Left lung (tissue), 10 donors: ENCODE data around the gene TMPRSS12. TPM values are rescaled to one million over a fixed set of nuclear protein-coding genes. Genes with fewer than 3 reads are reported as not detected.
A peak's percentile ranks its signal among the peaks of the same experiment; 100 is the strongest.
"Not testable (repeated sequence)": the region's sequence is repeated elsewhere in the genome, so short reads cannot be mapped to it uniquely, and the experiment has no call there.

Experiments
- ATAC-seq: fragments of 200-7000 bp; cut with Tn5 transposase; one replicate; pipeline ENCODE4 v1.9.1; 2020; ENCODE audit warnings: moderate library complexity
- DNase-seq, 4 donors: peaks; one replicate each; pipeline ENCODE4 v3.0.0-alpha.2; 2013 to 2020
- H3K27ac ChIP-seq, 2 donors: fragments of 200-600 bp; sonication (generic) in 1 of 2; one replicate each; pipeline versions ENCODE4 v1.5.0 to v1.8.0; 2020 to 2021
- H3K27me3 ChIP-seq, 2 donors: fragments of 200-600 bp; sonication (generic) in 1 of 2; one replicate each; pipeline versions ENCODE4 v1.5.0 to v1.8.0; 2020 to 2021
- H3K36me3 ChIP-seq, 2 donors: fragments of 200-600 bp; sonication (generic) in 1 of 2; one replicate each; pipeline versions ENCODE4 v1.5.0 to v1.8.0; 2020 to 2021
- H3K4me1 ChIP-seq, 2 donors: fragments of 200-600 bp; one replicate each; pipeline ENCODE4 v1.8.0; 2021
- H3K4me3 ChIP-seq, 2 donors: fragments of 200-600 bp; sonication (generic) in 1 of 2; one replicate each; pipeline versions ENCODE4 v1.5.0 to v1.8.0; 2020 to 2021; ENCODE audit warnings: mild to moderate bottlenecking in 1 of 2
- H3K9me3 ChIP-seq, 2 donors: fragments of 200-600 bp; sonication (generic) in 1 of 2; one replicate each; pipeline versions ENCODE4 v1.5.0 to v1.8.0; 2020 to 2021
- intact Hi-C, 2 donors: fragments of 100-400 bp; cut with DNase I; formaldehyde crosslinking; loops; one replicate each; pipeline versions ENCODE4 v1.11.2 to v1.14.2; 2022
- polyA plus RNA-seq, 6 donors: library from polyadenylated mRNA; unstranded; fragments of 120-200 nt; gene quantifications; one replicate each; pipeline ENCODE4 v1.2.1, GENCODE V29; 2013; ENCODE audit not compliant: insufficient read length in 6 of 6
- total RNA-seq, 2 donors: library from RNA; stranded (reverse); fragmentation: NEBNext Ultra II Directional; extraction: Animal tissue kit (Norgen Biotek cat#: 25700); gene quantifications; one replicate each; pipeline ENCODE4 v1.2.1, GENCODE V29; 2021
- TF ChIP-seq, protein P1 (sequence below), 2 donors: fragments of 200-600 bp; sonication (generic) in 1 of 2; IDR thresholded peaks; one replicate each; pipeline versions ENCODE4 v1.5.0 to v1.8.0; 2021; ENCODE audit warnings: antibody characterized with exemption in 2 of 2
- donor health status: DM: no; HTN: yes; CAD: no.
- donor health status: DM: no; HTN: no; CAD: no.

TMPRSS12 gene
- total and polyA plus RNA-seq, 8 donors: 0.06 to 0.12 (median 0.08) TPM; not detected in 4

DNA sequence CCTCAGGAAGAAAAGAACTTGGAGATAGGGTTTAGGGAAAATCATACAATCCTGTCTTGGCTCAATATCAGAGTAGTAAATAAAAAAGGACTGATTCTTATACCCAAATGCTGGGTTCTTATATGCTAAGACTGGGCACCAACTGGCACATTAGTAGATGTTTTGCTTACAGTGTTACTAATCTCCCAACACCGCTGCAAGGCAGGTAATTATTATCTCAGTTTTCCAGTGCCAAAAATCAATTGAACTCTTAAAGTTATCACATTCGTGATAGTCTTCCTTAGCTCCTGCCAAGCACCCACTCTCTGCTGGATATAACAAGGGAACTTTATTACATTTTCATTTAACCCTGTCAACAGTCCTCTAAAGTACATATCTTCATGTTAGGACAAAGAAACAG, 84.6 kb downstream of the TMPRSS12 start:
- TF ChIP-seq, protein P1, sequence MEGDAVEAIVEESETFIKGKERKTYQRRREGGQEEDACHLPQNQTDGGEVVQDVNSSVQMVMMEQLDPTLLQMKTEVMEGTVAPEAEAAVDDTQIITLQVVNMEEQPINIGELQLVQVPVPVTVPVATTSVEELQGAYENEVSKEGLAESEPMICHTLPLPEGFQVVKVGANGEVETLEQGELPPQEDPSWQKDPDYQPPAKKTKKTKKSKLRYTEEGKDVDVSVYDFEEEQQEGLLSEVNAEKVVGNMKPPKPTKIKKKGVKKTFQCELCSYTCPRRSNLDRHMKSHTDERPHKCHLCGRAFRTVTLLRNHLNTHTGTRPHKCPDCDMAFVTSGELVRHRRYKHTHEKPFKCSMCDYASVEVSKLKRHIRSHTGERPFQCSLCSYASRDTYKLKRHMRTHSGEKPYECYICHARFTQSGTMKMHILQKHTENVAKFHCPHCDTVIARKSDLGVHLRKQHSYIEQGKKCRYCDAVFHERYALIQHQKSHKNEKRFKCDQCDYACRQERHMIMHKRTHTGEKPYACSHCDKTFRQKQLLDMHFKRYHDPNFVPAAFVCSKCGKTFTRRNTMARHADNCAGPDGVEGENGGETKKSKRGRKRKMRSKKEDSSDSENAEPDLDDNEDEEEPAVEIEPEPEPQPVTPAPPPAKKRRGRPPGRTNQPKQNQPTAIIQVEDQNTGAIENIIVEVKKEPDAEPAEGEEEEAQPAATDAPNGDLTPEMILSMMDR (IDR thresholded peaks at IDR 0.05): no peak
- Histone ChIP-seq H3K27ac (peak overlapping the region; percentile 89 to 92), H3K36me3 (peaks cover 0 to 23% of the 10 kb centered on the region in 2 donors), H3K9me3 (no peaks in the 10 kb centered on the region), H3K4me3 (peak overlapping the region; percentile 54 to 78), H3K27me3 (no peaks in the 10 kb centered on the region), H3K4me1 (peaks cover 18 to 76% of the 10 kb centered on the region in 2 donors)
- intact Hi-C loops: no loop called here
- ATAC-seq (no peak), DNase-seq (no peak)

DNA sequence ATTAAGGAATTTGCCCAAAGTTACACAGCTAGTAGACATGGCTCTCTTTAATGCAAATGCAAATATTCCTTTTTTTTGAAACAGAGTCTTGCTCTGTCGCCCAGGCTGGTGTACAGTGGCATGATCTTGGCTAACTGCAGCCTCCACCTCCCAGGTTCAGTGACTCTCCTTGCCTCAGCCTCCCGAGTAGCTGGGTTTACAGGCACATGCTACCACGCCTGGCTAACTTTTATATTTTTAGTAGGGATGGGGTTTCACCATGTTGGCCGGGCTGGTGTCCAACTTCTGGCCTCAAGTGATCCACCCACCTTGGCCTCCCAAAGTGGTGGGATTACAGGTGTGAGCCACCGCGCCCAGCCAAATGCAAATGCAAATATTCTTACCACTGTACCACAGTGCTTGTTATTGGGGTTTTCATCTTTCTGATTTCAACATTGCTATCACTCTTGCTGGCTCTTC, 85.1 kb downstream of the TMPRSS12 start:
- H3K4me3 ChIP-seq: peak overlapping the region; percentile 54 to 78
- TF ChIP-seq, protein P1 (IDR thresholded peaks at IDR 0.05): no peak
- DNase-seq (no peak), ATAC-seq (no peak)
- no peaks in the 10 kb centered on the region for H3K27me3 ChIP-seq
- H3K9me3 ChIP-seq: no peaks in the 10 kb centered on the region
- intact Hi-C loops: no loop called here
- H3K4me1 ChIP-seq: peaks cover 14 to 76% of the 10 kb centered on the region in 2 donors
- H3K36me3 ChIP-seq: peaks cover 0 to 23% of the 10 kb centered on the region in 2 donors
- H3K27ac ChIP-seq: peak overlapping the region; percentile 89 to 92

DNA sequence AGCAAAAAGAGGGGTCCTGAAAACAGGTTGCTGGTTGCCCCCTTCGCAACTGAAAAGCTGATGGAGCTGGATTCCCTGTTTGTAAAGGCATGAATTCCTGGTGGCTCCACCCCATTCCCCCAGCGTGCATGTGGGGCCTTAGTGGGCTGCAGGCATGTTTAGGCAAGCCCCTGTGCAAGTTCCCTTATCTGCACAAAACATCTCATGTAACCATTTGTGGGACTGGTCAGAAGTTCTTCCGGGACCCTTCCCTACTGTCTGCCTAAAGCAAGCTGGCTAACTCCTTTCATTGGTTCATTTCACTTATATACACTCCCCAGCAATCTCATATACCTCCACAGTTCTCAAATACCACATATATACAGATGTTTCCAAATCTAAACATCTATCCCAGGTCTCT, 85.7 kb downstream of the TMPRSS12 start:
- H3K4me3 ChIP-seq: peak overlapping the region; percentile 54 to 78
- TF ChIP-seq, protein P1 (IDR thresholded peaks at IDR 0.05): no peak
- H3K9me3 ChIP-seq: no peaks in the 10 kb centered on the region
- no peaks in the 10 kb centered on the region for H3K27me3 ChIP-seq
- H3K4me1 ChIP-seq: peaks cover 17 to 76% of the 10 kb centered on the region in 2 donors
- intact Hi-C loops: no loop called here
- peaks cover 0 to 23% of the 10 kb centered on the region in 2 donors for H3K36me3 ChIP-seq
- no peak for DNase-seq
- peak overlapping the region in 1 of 2 donors; percentile 92 for H3K27ac ChIP-seq
- no peak for ATAC-seq

DNA sequence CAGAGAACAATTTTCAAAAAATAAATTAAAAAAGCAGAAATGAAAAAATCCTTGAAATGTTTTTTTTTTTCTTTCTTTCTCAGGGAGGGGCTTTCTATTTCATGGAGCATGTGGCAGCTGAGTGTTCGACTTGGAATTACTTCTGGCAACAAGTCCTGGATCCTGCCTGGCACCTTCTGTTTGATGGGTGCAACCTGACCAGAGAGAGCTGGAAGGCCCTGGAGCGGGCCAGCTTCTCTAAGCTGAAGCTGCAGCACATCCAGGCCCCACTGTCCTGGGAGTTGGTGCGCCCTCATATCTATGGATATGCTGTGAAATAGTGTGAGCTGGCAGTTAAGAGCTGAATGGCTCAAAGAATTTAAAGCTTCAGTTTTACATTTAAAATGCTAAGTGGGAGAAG, 87.1 kb downstream of the TMPRSS12 start:
- H3K4me1 ChIP-seq: peaks cover 22 to 82% of the 10 kb centered on the region in 2 donors
- no peak overlapping the region for H3K4me3 ChIP-seq
- H3K36me3 ChIP-seq: peaks cover 0 to 23% of the 10 kb centered on the region in 2 donors
- no peak overlapping the region for H3K27ac ChIP-seq
- TF ChIP-seq, protein P1 (IDR thresholded peaks at IDR 0.05): no peak
- no peaks in the 10 kb centered on the region for H3K9me3 ChIP-seq
- H3K27me3 ChIP-seq: no peaks in the 10 kb centered on the region
- no peak for DNase-seq
- no peak for ATAC-seq
- intact Hi-C loops: no loop called here

DNA sequence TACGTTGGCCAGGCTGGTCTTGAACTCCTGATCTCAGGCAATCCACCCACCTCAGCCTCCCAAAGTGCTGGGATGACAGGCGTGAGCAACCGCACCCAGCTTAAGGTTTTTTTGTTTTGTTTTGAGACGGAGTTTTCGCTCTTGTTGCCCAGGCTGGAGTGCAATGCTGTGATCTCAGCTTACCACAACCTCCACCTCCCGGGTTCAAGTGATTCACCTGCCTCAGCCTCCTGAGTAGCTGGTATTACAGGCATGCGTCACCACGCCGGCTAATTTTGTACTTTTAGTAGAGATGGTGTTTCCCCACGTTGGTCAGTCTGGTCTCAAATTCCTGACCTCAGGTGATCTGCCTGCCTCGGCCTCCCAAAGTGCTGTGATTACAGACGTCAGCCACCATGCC, 87.8 kb downstream of the TMPRSS12 start:
- Histone ChIP-seq H3K4me1 (peaks cover 27 to 88% of the 10 kb centered on the region in 2 donors), H3K36me3 (peaks cover 0 to 23% of the 10 kb centered on the region in 2 donors)
- H3K27ac ChIP-seq, H3K4me3 ChIP-seq, intact Hi-C loops, H3K27me3 ChIP-seq, H3K9me3 ChIP-seq, DNase-seq, ATAC-seq: not testable (repeated sequence)

DNA sequence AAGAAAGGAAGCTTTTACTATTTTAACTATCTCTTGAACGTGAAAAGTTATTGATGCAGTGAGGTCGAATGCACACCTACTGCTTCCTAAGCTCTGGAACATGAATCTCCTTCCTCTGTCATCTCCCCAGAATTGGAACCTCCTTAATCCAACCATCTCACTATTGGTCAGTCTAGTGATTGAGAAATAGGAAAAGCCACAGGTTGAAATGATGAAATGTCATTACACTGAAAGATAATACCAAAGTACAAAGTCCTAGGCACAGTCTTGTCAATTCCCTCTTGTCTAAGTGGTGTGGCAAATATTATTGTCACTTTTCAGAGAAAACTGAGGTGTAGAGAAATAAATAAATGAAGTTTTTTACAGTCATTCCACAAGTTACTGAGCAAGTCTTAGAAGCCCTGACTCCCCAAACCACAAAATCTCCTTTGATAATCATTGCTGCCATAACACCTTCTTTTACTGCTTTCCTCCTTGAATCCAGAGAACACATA, 90.1 kb downstream of the TMPRSS12 start:
- Histone ChIP-seq H3K4me1 (peaks cover 27 to 79% of the 10 kb centered on the region in 2 donors), H3K4me3 (no peak overlapping the region), H3K27ac (peak overlapping the region in 1 of 2 donors; percentile 79), H3K27me3 (no peaks in the 10 kb centered on the region), H3K36me3 (peaks cover 0 to 33% of the 10 kb centered on the region in 2 donors), H3K9me3 (peaks cover 0 to 2% of the 10 kb centered on the region in 2 donors)
- TF ChIP-seq, protein P1 (IDR thresholded peaks at IDR 0.05): no peak
- no peak for ATAC-seq
- intact Hi-C loops: no loop called here
- no peak for DNase-seq
